GM19328 (cell line): ENCODE results near the gene VEZT.

Source experiments
- ATAC-seq: cut with Tn5 transposase; IDR thresholded peaks from one replicate; pipeline ENCODE4 v1.9.1; 2021; ENCODE audit warnings: mild to moderate bottlenecking, moderate library complexity; ENCODE audit not compliant: unreplicated experiment

Gene VEZT

DNA sequence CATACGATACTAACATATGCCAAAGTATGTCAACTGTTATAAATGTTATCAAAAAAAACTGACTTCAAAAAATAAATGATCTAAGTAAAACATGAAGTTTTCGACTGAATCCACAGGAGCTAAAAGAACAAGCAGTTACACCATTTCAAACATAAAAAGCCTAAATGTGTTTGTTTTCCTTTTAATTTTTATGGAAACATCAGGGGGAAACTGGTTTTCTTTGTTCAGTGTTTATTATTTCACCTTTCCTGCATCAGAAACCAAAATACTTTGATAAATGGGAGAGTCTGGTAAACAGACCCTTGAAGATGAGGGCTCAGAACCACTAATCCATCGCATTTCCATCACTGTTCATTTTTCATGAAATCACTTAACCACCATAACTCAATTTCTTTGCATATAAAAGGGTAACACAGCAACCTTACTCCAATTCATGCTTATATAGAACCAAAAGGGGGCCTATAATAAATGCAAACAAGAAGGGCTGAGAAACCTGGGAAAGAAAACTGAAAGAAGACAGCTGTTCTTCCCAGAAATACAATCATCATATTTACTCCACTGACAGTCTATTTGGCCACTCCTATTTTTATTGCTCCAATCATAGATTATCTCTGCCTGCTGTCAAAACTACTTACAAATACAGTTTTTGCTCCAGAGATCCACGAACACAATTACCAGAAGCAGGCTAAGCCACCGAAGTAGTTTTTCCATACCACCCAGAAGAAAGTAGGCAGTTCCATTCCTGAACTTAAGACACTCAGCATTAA lies 17.3 kb upstream of the VEZT start:
- ATAC-seq, result no peak

- ATAC-seq, result no peak
These were observed 16.4 kb upstream of the VEZT start for GRCh38 chr12:95201056-95201670.

- ATAC-seq, result no peak
These were observed 14.7 kb upstream of the VEZT start for GRCh38 chr12:95202691-95203486.

DNA sequence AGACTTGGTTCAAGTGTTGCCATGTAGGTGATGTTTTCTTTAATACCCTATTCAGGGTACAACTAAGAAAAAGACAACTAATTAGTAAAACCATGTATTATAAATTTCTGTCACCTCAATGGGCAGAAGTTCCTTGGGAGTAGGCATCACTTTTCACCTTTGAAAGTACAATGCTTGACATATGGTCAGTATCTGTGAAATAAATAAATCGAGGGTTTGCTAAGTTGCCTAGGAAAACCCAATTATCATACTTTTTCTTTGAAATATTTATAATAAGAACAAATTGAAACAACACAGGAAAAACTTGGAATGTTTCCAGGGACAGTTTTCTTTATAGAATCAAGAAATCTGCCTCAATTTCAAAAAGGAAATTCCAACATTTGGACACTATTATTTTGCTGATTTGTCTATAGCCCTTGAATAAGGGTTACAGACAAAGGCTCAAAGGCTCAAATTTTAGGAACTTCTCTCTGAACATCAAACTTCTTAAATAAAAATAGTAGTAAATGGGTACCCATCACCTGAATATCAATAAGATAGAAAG lies 14.0 kb upstream of the VEZT start:
- ATAC-seq, result no peak

DNA sequence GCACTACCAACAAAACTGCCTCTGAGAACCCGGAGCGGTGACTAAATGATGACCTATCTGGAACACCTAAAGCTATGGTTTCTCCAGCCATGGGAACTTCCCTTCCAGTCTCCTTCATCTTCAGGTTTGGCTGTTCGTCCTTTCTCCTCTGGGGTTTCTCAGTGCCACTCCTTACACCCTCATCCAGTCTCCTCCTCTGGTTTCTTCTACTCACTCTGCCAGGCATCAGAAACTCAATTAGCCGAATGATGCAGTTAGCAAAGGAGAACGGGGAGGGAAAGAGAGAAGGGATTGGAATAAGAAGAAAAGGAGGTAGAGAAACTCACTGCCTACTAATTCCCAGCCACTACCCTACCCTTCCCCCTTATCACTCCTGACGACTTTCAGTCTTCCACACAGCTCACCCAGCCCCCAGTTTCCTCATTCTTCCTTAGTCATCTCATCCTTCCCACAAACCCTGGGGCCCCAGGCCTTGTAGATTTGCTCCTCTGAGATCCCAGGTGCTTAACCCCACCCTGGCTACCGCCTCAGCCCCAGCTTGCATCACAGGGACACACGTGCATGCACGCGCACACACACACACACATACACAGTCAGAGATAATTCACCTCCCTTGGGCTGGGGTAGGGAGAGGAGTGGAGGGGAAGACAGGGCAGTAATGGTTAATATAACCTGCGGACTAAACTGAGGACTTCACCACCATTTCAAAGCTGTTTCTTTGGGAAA lies 13.3 kb upstream of the VEZT start:
- ATAC-seq, result no peak

GRCh38 chr12:95205016-95205624 lies 12.5 kb upstream of the VEZT start:
- no peak for ATAC-seq

- no peak for ATAC-seq
These were observed 11.9 kb upstream of the VEZT start for GRCh38 chr12:95205685-95206084.

DNA sequence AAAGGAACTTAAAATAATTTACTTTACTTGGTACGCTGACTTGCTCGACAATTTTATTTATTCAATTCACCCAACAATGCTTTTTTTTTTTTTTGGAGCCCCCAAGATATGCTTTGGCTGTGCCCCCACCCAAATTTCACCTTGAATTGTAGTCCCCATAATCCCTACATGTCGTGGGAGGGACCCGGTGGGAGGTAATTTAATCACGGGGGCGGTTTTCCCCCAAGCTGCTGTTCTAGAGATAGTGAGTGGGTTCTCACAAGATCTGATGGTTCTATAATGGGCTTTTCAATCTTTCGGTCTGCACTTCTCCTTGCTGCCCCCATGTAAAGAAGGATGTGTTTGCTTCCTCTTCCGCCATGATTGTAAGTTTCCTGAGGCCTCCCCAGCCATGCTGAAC lies 10.7 kb upstream of the VEZT start:
- no peak for ATAC-seq

- ATAC-seq, result no peak
These were observed 10.2 kb upstream of the VEZT start for GRCh38 chr12:95207407-95207806.

- no peak for ATAC-seq
These were observed 8.9 kb upstream of the VEZT start for GRCh38 chr12:95208678-95209077.

GRCh38 chr12:95212586-95212985 lies 5.0 kb upstream of the VEZT start:
- no peak for ATAC-seq

DNA sequence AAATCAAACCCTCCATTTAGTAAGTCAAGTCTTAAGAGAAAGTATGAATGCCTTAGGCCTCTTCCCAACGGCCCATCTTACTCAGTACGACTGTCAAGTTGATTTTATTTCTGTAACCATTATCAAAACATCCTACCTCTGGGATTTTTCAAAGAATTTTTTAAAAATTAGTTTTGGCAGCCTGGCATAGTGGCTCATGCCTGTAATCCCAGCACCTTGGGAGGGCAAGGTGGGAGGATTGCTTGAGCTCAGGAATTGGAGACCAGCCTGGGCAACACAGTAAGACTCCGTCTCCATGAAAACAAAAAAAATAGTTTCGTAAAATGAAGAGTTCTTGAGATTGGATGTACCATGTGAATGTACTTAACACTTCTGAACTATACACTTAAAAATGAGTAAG lies 4.5 kb upstream of the VEZT start:
- no peak for ATAC-seq

DNA sequence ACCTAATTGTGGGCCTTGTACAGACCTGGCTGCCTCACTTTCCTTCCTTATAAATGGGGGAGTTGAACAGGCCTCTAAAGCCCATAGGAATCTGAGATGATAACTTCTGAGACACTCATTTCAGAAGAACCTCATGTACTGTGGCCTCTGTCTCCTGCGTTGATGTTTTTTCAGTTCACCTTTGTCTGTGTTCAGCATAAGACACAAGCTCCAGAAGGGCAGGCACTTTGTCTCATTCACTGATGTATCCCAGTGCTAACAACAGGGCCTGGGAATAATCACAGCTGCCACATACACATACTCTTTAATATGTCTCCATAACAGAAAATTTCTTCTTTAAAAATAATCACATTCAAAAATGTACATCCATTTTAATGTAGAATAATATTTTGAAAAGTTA lies 3.7 kb upstream of the VEZT start:
- ATAC-seq, result no peak

- no peak for ATAC-seq
These were observed 3.1 kb upstream of the VEZT start for GRCh38 chr12:95214466-95214865.

GRCh38 chr12:95215949-95216348 lies 1.7 kb upstream of the VEZT start:
- no peak for ATAC-seq

DNA sequence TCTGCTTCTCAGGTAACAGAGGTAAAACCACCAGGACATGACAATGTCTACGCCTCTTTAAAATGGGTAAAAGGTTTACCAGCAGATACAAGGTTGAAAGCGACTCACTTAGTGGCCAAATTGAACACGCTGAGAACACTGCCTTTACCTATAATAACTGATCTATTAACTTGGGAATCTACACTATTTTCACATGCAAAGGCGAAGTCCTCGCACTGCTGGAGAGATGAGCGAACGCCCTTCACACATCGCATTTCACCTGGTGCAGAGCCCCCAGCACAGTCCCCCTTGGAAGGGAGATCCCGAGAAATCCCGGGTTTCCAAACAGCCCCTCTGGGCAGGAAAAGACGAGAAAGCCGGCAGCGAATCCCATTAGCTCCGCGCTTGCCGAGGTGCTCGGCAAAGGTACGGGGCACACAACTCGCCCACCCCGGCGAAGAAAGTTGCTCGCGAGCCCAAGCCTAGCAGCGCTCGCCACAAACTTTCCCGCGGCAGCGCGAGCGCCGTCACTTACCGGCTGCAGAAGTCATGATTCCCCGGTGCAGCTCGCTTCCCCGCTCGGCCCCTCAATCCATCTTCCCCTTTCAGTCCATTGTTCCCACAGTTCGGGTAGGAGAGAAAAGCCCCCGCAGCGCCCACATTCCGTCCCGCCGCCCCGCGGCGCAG lies 763 bp upstream of the VEZT start:
- peak; percentile 17 for ATAC-seq

DNA sequence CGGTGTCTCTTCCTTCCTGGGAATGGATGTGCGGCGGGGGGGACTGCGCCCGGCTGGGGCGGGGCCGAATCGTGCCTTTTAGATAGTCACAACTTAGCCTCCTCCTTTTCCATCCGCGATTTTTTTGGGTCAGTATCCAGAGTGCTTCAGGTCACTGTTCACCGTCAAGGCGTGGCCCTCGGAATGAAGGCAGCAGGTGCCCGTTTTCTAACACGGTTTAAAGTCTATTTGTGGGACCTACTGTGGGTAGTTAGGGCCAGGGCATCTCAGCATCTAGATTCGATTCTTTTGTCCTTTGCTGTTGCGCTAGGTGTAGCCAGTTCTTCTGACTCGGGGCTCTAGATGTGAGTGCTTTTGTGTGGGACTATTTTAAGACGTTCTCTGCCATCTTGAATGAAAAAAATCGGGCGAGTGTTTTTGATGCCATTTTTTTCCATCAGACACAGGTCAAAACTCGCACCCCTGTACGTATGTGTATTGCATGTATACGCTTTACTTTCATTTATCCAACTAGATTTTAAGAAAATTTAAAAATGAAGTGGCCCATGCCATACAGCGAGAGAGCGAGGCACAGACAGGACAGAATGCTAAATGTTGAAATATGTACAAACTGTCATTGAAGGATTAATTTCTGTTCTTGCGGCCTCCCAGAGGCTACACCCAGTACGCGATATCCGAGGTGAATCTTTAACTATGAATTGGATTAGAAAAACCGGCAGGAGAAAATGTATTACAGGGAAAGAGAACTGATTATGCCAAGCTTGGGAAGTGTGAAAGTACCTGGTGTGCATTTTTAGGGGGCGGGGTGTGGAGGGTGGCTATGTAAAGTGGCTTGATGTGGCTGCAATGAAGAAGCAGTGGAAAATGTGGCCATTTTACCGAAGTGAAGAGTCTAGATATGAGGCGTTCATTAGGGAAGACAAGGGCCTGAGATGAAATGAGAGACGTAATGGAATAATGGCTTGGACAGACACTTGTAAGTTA lies 835 bp downstream of the VEZT start:
- ATAC-seq, result no peak

- ATAC-seq, result no peak
These were observed 2.6 kb downstream of the VEZT start for GRCh38 chr12:95220190-95220589.

DNA sequence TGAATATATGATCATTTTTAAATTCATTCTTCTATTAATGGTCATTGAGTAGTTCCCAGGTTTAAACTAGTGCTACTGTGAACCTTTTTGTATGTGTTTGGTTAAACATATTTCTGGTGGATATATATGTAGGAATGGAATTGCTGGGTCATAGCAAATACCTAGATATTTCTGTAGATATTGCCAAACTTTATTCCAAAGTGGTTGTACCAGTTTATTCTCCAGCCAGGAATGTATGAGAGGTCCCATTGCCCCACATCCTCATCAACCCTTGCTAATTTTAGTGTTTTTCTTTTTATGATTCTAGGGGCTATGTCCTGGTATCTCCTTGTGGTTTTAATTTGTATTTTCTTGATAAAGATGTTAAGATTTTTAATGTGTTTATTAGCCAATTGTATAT lies 3.1 kb downstream of the VEZT start:
- ATAC-seq, result no peak
